ENCODE data around the gene MITF. TPM values are rescaled to one million over a fixed set of nuclear protein-coding genes. Genes with fewer than 3 reads are reported as not detected.

MITF gene
- total RNA-seq, 1 experiment from 2014 or later, result 40.3 TPM

DNA sequence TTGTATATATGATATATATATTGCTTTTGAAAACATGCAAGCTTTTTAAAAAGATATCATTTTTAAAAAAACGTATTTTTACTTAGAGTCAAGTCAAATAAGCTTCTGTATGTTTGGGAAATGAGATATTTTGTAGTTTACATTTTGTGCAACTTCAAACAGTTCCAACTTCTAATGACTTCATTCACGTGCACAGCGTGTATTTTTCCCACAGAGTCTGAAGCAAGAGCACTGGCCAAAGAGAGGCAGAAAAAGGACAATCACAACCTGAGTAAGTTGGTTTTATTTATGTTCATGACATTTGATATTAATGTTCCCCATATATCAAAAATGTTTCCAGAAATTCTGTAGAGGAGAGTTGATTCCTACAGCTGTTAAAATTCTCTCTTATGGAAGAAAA, 212.4 kb downstream of the MITF start:
- peaks cover 7% of the 10 kb centered on the region for H3K4me1 Mint-ChIP-seq (ENCODE audit: low read depth, unreplicated experiment)
- no peak overlapping the region for H3K4me3 Mint-ChIP-seq (ENCODE audit: low read depth, unreplicated experiment)
- no peaks in the 10 kb centered on the region for H3K27me3 Mint-ChIP-seq (ENCODE audit: unreplicated experiment)
- H3K27ac Mint-ChIP-seq (ENCODE audit: unreplicated experiment), result no peak overlapping the region
- DNase-seq, result no peak
- peaks cover 22% of the 10 kb centered on the region for H3K36me3 Mint-ChIP-seq (ENCODE audit: insufficient read depth, unreplicated experiment)
- CTCF ChIA-PET, result interaction anchor here (0.6 kb wide), 1 partner anchor 861 kb away, joined by 3 read pairs; no protein-coding TSS in a partner anchor
- TF ChIP-seq, protein P1, sequence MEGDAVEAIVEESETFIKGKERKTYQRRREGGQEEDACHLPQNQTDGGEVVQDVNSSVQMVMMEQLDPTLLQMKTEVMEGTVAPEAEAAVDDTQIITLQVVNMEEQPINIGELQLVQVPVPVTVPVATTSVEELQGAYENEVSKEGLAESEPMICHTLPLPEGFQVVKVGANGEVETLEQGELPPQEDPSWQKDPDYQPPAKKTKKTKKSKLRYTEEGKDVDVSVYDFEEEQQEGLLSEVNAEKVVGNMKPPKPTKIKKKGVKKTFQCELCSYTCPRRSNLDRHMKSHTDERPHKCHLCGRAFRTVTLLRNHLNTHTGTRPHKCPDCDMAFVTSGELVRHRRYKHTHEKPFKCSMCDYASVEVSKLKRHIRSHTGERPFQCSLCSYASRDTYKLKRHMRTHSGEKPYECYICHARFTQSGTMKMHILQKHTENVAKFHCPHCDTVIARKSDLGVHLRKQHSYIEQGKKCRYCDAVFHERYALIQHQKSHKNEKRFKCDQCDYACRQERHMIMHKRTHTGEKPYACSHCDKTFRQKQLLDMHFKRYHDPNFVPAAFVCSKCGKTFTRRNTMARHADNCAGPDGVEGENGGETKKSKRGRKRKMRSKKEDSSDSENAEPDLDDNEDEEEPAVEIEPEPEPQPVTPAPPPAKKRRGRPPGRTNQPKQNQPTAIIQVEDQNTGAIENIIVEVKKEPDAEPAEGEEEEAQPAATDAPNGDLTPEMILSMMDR (IDR thresholded peaks at IDR 0.05; ENCODE audit: unreplicated experiment), result no peak
- H3K9me3 Mint-ChIP-seq (ENCODE audit: low read depth, unreplicated experiment), result no peaks in the 10 kb centered on the region
- intact Hi-C loops (cut with micrococcal nuclease; ENCODE audit: unreplicated experiment), result no loop called here
- no TSS peak for BruUV-seq (replicated peaks)

DNA sequence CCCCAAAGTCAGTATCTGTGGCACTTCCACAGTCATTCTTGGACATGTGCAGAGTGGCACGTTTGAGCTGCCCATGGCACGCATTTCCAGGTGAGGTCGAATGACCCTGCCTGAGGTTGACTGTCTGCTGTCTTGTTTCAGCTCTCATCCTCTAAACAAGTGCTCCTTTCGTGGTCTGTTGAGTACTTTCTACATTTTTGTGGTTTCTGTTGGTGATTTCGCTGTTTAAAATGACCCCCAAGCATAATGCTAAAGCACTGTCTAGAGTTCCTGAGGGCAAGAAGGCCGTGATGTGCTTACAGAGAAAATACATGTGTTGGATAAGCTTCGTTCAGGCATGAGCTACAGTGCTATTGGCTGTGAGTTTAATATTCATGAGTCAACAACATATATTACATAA, 220.3 kb downstream of the MITF start:
- Mint-ChIP-seq H3K4me1 (ENCODE audit: low read depth, unreplicated experiment) (no peaks in the 10 kb centered on the region), H3K36me3 (ENCODE audit: insufficient read depth, unreplicated experiment) (peaks cover 22% of the 10 kb centered on the region), H3K27ac (ENCODE audit: unreplicated experiment) (no peak overlapping the region), H3K4me3 (ENCODE audit: low read depth, unreplicated experiment) (no peak overlapping the region), H3K27me3 (ENCODE audit: unreplicated experiment) (no peaks in the 10 kb centered on the region), H3K9me3 (ENCODE audit: low read depth, unreplicated experiment) (no peaks in the 10 kb centered on the region)
- CTCF ChIA-PET, result no interaction called here
- no TSS peak for BruUV-seq (replicated peaks)
- TF ChIP-seq, protein P1 (IDR thresholded peaks at IDR 0.05; ENCODE audit: unreplicated experiment), result no peak
- intact Hi-C loops (cut with micrococcal nuclease; ENCODE audit: unreplicated experiment), result no loop called here
- DNase-seq, result no peak

DNA sequence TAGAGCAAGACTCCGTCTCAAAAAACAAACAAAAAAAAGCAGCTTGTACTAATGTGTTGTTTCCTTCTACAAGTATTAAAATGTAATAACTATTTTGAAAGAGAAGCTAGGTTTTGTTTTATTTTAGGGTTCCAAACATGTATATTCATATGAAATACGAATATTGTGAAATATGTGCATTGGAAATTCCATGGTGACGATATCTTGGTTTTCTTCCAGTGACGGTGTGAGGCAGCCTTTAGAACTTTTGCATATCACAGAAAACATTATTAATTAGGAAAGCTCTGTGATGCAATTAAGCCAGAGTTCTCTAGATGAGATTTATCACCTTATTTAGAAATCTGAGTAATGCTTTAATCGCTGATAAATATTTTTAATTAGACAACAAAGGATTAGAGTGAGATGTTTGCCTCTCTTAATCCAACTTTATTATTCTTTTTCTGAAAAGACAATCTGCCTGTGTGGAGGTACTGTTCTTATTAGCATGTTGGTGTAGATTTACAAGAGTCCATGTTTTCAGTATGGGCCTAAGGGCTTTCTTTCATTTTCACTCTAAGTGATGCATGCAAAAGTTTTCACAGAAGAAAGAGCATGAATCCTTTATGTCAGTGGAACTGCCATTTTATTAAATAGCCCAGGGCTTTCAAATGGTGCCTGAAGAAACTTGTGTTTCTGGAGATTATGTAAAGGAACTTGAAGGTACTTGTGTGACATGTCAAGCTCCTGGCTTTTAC, 222.6 kb downstream of the MITF start:
- BruUV-seq (replicated peaks), result no TSS peak
- intact Hi-C loops (cut with micrococcal nuclease; ENCODE audit: unreplicated experiment), result no loop called here
- H3K4me1 Mint-ChIP-seq (ENCODE audit: low read depth, unreplicated experiment), result no peaks in the 10 kb centered on the region
- no peak for DNase-seq
- no peak overlapping the region for H3K4me3 Mint-ChIP-seq (ENCODE audit: low read depth, unreplicated experiment)
- H3K27me3 Mint-ChIP-seq (ENCODE audit: unreplicated experiment), result no peaks in the 10 kb centered on the region
- peaks cover 26% of the 10 kb centered on the region for H3K36me3 Mint-ChIP-seq (ENCODE audit: insufficient read depth, unreplicated experiment)
- H3K9me3 Mint-ChIP-seq (ENCODE audit: low read depth, unreplicated experiment), result no peaks in the 10 kb centered on the region
- TF ChIP-seq, protein P1 (IDR thresholded peaks at IDR 0.05; ENCODE audit: unreplicated experiment), result no peak
- no peak overlapping the region for H3K27ac Mint-ChIP-seq (ENCODE audit: unreplicated experiment)
- CTCF ChIA-PET, result interaction anchor here (0.6 kb wide), 1 partner anchor 1561 kb away, joined by 3 read pairs; no protein-coding TSS in a partner anchor

DNA sequence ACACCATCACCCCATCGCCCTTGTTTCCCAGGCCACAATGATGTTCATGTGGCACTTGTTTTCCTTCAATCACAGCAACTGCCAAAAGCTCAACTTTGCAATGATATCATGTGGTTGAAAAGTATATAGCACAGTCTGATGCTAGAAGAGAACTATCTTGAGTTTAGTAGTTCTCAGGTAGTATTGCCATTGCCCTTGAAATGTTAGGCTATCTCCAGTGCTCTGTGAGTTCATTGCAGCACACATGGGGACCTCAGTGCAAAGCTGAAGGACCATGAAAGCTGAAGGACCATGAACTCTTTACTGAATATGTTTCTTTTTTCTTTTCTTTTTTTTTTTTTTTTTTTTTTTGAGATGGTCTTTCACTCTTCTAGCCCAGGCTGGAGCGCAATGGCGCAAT, 224.4 kb downstream of the MITF start:
- intact Hi-C loops (cut with micrococcal nuclease; ENCODE audit: unreplicated experiment), result no loop called here
- Mint-ChIP-seq H3K27ac (ENCODE audit: unreplicated experiment) (no peak overlapping the region), H3K27me3 (ENCODE audit: unreplicated experiment) (no peaks in the 10 kb centered on the region), H3K36me3 (ENCODE audit: insufficient read depth, unreplicated experiment) (peaks cover 24% of the 10 kb centered on the region), H3K4me1 (ENCODE audit: low read depth, unreplicated experiment) (no peaks in the 10 kb centered on the region), H3K4me3 (ENCODE audit: low read depth, unreplicated experiment) (no peak overlapping the region), H3K9me3 (ENCODE audit: low read depth, unreplicated experiment) (no peaks in the 10 kb centered on the region)
- CTCF ChIA-PET, result interaction anchor here (1.3 kb wide), 1 partner anchor 273 kb away, joined by 5 read pairs; no protein-coding TSS in a partner anchor
- TF ChIP-seq, protein P1 (IDR thresholded peaks at IDR 0.05; ENCODE audit: unreplicated experiment), result no peak
- no TSS peak for BruUV-seq (replicated peaks)
- no peak for DNase-seq

Data from Calu3 (cell line).